Left cardiac atrium (tissue), 4 donors: ENCODE measurements around the gene IL4. TPM values are rescaled to one million over a fixed set of nuclear protein-coding genes. Genes with fewer than 3 reads are reported as not detected.
"Not testable (repeated sequence)": the region's sequence is repeated elsewhere in the genome, so short reads cannot be mapped to it uniquely, and the experiment has no call there.

Experiments
- ATAC-seq, 2 donors: fragments of 200-7000 bp; cut with Tn5 transposase; one replicate each; pipeline ENCODE4 v1.9.1; 2020; ENCODE audit warnings: mild to moderate bottlenecking in 2 of 2, moderate library complexity in 2 of 2
- DNase-seq: peaks from one replicate; pipeline ENCODE4 v3.0.0-alpha.2; 2020
- intact Hi-C, 2 donors: fragments of 100-400 bp; cut with DNase I; formaldehyde crosslinking; loops; one replicate each; pipeline versions ENCODE4 v1.14.1 to v1.15.1; 2022 to 2023
- long read RNA-seq: library from polyadenylated mRNA; unstranded; transcript quantifications from one replicate; pipeline ENCODE4 v2.0.0, GENCODE V29; 2021
- total RNA-seq, 2 donors: library from RNA; stranded (reverse); fragmentation: NEBNext Ultra II Directional; extraction: Animal tissue kit (Norgen Biotek cat#: 25700); gene quantifications; one replicate each; pipeline ENCODE4 v1.2.1, GENCODE V29; 2021
- donor health status: DM: no; HTN: yes; CAD: no.
- donor health status: DM: no; HTN: yes; CAD: no; lungs with severe emphysema.
- donor health status: DM: yes; HTN: yes; CAD: no.
- donor health status: Dilated cardiomyopathy.

IL4 gene
- not detected for total RNA-seq
- long read RNA-seq = 0 reads

DNA sequence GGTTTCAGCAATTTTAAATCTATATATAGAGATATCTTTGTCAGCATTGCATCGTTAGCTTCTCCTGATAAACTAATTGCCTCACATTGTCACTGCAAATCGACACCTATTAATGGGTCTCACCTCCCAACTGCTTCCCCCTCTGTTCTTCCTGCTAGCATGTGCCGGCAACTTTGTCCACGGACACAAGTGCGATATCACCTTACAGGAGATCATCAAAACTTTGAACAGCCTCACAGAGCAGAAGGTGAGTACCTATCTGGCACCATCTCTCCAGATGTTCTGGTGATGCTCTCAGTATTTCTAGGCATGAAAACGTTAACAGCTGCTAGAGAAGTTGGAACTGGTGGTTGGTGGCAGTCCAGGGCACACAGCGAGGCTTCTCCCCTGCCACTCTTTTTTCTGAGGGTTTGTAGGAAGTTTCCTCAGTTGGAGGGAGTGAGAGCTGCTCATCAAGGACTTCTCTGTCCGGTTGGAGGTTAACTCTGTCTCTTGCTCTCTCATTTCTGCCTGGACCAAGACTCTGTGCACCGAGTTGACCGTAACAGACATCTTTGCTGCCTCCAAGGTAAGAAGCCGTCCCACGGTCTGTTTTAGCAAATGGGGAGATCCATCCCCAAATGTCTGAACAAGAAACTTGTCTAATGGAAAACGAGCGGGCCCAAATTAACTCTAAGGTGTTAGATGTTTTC is at the start of gene IL4:
Gene IL4 (plus strand): TSS at position 51 of the 692 bp plus-strand sequence. CDS start 62 bp downstream, at position 113.
- intact Hi-C loops = no loop called here
- DNase-seq = no peak

DNA sequence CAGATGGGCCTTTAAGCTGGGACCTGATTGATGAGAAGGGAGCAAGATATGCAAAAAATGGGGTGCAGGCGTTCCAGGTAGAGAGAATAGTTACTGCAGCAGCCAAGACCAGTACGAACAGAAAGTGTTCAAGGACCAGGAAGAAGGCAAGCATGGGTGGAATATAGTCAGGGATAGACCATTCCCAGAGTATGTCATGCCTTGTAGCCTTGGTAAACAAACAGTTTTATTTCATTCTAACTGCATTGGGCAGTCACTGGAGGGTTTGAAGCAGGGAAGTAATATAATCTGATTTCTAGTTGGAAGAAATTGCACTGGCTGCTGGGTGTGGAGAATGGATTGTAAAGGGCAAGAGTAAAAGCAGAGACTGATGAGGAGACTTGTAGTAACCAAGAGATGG is 46.3 kb upstream of the IL4 start:
- intact Hi-C loops = no loop called here
- ATAC-seq = no peak

More for the DNA sequence above, at the start of gene IL4:
- no peak for ATAC-seq

DNA sequence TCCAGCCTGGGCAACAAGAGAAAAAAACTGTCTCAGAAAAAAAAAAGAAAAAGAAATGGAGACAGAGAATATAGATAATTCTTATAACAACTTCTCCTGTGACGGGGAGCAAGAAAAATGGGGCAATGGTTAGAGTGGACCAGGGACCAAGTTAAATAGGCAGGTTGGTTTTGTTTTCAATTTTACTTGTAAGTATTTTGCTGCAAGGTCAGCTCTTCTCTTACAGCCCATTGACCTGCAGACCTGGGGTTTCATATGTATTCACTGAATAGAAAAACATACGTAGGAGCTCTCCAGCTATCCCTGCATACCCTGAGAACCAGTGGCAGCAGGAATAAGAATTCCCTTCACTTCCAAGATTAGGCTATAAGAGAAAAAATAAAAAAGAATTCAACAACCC is 45.0 kb upstream of the IL4 start:
- intact Hi-C loops = no loop called here
- ATAC-seq (no peak), DNase-seq (no peak)

More for the DNA sequence above, 46.3 kb upstream of the IL4 start:
- no peak for DNase-seq

GRCh38 chr5:132629230-132629944 is 44.4 kb upstream of the IL4 start:
- intact Hi-C loops = no loop called here
- DNase-seq (no peak), ATAC-seq (no peak)

DNA sequence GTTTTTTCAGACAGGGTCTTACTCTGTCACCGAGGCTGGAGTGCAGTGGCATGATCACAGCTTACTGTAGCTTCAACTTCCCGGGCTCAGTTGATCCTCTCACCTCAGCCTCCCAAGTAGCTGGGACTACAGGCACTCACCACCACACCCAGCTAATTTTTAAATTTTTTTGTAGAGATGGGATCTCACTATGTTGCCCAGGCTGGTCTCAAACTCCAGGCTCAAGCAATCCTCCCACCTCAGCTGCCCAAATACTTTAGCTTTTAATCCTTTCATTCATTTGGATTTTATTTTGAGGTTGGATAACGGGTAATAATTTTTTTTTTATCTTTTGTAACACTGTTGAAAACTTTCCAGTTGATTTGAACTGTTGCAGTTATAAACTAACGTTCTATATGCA is 40.2 kb upstream of the IL4 start:
- ATAC-seq, DNase-seq, intact Hi-C loops: not testable (repeated sequence)

- DNase-seq (no peak), ATAC-seq (no peak)
- intact Hi-C loops = no loop called here
These were observed 37.9 kb upstream of the IL4 start for GRCh38 chr5:132635873-132636272.

DNA sequence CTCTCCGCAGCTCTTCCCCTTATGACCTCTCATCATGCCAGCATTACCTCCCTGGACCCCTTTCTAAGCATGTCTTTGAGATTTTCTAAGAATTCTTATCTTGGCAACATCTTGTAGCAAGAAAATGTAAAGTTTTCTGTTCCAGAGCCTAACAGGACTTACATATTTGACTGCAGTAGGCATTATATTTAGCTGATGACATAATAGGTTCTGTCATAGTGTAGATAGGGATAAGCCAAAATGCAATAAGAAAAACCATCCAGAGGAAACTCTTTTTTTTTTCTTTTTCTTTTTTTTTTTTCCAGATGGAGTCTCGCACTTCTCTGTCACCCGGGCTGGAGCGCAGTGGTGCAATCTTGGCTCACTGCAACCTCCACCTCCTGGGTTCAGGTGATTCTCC is 36.5 kb upstream of the IL4 start:
- DNase-seq (no peak), ATAC-seq (no peak)
- intact Hi-C loops = no loop called here

GRCh38 chr5:132639706-132640130 is 34.1 kb upstream of the IL4 start:
- intact Hi-C loops = no loop called here
- no peak for DNase-seq
- no peak for ATAC-seq

- intact Hi-C loops = no loop called here
These were observed 33.2 kb upstream of the IL4 start for GRCh38 chr5:132640613-132641012.

GRCh38 chr5:132641241-132641723 is 32.5 kb upstream of the IL4 start:
- ATAC-seq = no peak
- intact Hi-C loops = no loop called here
- DNase-seq = no peak

More at GRCh38 chr5:132640613-132641012, 33.2 kb upstream of the IL4 start:
- DNase-seq (no peak), ATAC-seq (no peak)

DNA sequence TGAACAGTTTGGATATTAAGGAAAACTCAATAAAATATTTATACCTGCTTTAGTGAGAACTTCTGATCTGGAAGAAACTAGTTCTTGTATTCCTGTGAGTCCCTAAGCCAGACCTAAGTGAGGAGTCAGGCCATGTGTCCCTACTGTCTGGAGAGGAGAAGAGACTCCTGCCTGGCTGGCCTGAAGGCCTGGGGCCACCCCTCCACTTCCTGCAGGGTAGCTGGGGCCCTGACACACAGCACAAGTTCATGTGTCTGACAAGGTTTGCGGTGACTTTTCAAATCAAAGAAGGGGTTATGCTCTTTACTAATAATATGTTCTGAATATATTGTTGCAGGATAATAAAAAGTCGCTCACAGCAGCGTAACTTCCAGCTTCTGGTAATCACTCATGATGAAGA is 31.9 kb upstream of the IL4 start:
- DNase-seq (no peak), ATAC-seq (no peak)
- intact Hi-C loops = no loop called here

GRCh38 chr5:132644177-132644576 is 29.6 kb upstream of the IL4 start:
- ATAC-seq (no peak), DNase-seq (no peak)
- intact Hi-C loops = no loop called here

- no peak for ATAC-seq
- intact Hi-C loops = no loop called here
These were observed 27.1 kb upstream of the IL4 start for GRCh38 chr5:132646583-132647266.

DNA sequence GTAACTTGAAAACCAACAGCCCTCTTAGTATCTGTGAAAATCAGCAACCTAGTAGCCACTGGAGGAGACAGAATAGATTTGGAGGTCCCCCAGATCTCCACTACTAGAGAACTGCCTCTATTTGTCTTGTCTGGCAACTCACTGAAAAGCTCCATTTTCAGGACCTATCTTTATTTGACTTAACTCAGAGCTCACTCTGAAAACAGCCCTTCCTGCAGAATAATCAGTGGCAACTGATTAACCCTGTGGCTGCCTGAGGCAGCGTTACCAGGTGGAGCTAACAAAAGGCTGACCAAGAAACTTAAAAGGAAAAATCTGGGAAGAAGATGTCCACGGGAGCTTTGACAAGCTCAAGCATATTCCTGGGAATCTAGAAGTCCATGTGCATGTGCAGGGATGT is 26.3 kb upstream of the IL4 start:
- DNase-seq = no peak
- ATAC-seq = no peak
- intact Hi-C loops = no loop called here

More at GRCh38 chr5:132646583-132647266, 27.1 kb upstream of the IL4 start:
- DNase-seq = no peak

DNA sequence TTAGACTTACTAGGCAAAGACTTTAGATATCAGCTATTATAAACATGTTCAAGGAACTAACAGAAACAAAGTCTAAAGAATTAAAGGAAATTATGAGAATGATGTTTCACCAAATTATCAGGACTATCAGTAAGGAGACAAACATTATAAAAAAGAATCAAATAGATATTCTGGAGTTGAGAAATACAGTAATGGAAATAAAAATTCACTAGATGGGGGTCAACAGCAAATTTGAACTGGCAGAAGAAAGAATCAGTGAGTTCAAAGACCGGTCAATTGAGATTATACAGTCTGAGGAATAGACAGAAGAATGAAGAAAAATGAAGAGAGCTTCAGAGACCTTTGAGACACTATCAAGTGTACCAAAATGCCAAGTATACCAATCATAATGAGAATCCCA is 25.4 kb upstream of the IL4 start:
- intact Hi-C loops = no loop called here
- ATAC-seq (no peak), DNase-seq (no peak)

GRCh38 chr5:132651838-132652469 is 21.8 kb upstream of the IL4 start:
- no peak for ATAC-seq
- DNase-seq = no peak
- intact Hi-C loops = no loop called here

- DNase-seq (no peak), ATAC-seq (no peak)
- intact Hi-C loops = no loop called here
These were observed 20.1 kb upstream of the IL4 start for GRCh38 chr5:132653716-132654115.

DNA sequence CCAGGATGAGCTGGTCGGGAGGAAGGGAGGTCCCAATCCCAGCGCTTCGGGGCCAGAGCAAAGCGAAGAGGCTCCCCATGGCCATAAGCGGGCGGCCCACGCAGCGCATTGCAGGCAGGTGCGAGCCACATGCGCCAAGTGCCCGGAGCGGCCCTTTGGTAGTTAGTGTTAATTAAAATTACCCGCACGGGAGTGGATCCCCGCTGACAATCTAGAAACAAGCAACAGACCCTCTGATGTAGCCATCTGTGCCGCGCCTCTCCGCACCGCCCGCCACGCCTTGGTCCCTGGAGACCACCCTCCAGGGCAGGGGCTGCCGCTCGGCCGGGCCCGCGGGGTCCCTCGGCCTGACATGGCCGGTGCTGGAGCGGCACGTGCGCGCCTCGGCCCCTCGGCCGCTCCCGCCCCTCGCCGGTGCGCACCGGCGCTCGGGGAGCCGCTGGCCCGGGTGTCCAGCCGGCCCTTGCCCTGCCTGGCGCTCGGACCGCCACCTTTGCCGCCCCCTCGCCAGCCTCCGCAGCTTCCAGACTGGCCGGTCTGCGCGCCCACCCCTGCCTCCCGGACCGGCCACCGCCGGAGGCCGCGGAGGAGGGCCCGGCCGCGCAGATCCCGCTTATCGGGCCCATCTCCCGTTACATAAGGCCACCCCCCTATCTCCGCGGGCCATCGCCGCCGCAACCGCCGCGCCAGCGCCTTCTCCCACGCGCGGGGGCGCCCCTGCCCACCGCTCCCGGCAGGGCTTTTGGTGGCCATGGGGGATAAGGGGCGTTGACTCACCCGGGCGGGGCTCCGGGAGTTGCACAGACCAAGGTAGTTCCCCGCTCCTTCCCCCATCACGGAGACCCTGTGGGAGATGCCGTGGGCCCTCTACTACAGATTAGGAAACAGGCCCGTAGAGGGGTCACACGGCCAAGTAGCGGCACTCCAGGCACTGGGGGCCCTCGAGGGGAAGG is 17.7 kb upstream of the IL4 start:
- DNase-seq = no peak
- peak; percentile 31 to 48 for ATAC-seq
- intact Hi-C loops = no loop called here
